Nasal cavity respiratory epithelium epithelial cell of viscerocranial mucosa (primary cell): ENCODE data around the gene GPX2. TPM values are rescaled to one million over a fixed set of nuclear protein-coding genes. Genes with fewer than 3 reads are reported as not detected.

Experiments used
- total RNA-seq: library from RNA; depleted of rRNA; stranded (reverse); fragments of >200 nt; gene quantifications from 2 replicates; pipeline ENCODE4 v1.2.3, GENCODE V29; 2014

GPX2 gene
- total RNA-seq, result 0.71 and 1.0 TPM in 2 replicates

DNA sequence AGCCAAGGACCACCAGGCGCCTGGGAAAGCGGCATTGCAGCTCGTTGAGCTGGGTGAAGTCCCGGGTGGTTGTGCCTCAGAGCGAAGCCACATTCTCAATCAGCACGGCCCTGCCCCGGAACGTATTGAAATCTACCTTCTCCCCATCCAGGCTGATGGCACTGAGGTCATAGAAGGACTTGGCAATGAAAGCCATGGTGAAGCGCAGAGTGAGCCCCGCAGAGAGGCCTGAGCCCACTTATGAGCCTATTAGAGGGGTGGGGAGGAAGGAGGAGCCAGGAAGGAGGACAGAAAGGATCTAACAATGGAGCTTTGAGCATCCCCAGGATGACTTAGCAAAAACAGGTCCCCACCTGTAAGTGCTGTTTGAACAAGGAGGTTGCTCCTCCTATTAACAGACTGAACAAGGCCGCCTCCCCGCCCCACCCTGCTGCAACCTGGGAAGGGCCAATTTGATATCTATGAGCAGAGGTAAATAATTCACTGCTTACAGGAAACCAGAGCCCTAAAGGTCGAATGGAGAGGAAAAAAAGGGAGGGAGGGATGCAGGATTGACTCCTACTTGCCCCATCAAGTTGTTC lies at the start of gene GPX2:
Gene GPX2 (minus strand): TSS at position 215 of the 581 bp plus-strand sequence. CDS start 19 bp downstream, at position 196.

DNA sequence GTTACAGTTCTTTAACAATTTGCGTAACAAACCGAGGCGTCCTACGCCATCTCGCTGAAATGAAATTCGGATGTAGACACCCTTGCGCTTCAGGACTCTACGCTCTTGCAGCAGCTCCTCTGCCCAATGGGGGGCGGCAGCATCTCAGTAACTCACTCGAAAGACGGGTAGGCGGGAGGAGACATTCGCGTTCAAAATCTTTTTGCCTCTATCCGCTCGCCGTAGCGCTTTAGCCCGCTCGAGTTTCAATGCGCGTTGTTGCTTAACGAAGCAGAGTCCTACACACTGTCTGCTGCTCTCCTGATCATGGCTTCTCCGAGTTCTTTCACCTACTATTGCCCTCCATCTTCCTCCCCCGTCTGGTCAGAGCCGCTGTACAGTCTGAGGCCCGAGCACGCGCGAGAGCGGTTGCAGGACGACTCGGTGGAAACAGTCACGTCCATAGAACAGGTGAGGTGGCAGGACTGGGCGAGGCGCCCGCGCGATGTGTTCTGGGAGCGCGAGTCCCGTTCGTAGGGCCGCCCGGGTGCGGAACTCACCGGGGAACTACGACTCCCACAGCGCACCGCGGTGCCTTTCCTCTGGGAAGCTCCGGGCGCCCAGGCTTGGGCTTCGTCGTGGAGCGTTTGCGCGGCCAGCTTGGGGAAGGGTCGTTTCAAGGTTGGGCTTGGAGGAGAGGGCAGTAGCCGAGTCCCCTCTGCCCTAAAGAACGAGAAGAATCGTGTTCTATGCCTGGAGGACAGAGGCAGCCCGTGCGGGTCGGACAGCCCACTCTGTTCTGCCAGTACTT lies 44.3 kb upstream of the GPX2 start, which contains the start of gene FNTB:
Gene FNTB (plus strand): TSS at position 248 of the 790 bp plus-strand sequence. CDS start 59 bp downstream, at position 307.

DNA sequence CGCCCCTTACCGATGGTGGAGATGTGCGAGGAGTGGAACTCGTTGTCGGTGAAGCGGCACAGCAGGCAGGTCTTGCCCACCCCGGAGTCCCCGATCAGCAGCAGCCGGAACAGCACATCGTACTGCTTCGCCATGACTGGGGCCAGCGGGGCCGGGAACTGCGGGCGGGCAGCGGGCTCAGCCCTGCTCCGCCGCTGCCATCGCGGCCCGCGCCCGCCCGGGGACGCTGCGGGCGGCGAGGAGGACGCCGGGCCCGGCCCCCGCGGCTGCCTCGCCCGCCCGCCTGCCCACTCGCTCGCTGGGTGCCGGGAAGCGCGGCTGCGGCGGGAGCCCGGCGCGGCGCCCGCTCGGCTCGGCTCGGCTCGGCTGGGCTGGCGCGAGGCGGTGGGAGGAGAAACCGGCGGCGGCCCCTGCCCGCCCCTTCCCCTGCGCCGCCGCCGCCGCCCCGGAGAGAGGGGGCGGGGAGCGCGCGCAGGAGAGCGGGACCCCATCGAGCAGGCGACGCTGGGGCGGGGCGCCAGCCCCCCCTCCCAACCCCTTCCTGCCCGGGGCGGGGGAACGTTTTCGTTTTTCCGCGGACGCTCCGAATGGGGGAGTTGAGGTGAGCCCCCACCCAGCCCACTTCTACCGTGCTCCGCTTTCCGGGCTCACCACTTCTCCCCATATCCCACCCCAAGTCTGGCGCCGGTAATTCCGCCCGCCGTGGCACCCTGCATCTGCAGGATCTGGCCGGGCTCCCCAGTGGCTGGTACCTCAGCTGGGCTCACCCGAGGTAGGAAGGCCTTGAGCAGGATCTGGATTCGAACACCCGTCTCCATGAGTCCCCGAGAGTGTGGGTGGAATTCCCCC lies 29.6 kb upstream of the GPX2 start, which contains the start of gene RAB15:
Gene RAB15 (minus strand): TSS at position 394 of the 849 bp plus-strand sequence. CDS start 260 bp downstream, at position 134.

DNA sequence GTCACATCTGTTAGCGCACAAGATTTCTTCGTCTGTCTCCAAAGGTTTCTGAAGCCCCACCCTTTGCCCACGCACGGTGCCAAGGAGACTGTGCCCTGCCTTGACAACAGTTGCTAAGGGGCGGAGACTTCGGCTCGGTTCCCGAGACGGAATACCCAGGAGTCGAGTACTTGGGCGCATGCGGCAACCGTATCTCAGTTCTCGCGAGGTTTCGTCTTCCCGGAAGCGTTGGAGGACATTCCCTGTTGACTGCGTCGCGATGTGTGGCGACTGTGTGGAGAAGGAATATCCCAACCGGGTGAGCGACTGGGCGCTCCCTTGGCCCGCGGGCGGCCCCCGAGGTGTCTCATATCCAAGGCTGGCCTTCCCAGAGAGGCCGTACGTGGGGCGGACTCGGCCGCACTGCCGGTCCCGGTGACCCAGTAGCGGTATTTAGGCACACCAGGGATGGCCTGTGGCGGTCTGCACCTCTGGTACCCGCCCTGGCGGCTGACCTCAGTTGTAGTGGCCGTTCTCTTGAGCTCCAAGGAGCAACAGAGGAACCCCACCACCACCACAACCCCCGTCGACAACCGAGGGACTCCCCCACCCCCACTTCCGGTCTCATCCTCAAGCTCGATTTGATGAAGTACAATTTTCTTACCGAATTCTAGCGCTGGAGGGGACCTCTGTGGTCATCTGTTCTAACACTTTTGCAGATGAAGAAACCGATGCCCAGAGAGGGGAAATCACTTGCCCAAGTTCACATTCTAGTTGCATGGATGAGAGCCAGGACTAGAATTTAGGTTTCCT lies 28.1 kb downstream of the GPX2 start, which contains the start of gene CHURC1:
Gene CHURC1 (plus strand): TSS at position 219 of the 792 bp plus-strand sequence. CDS start 41 bp downstream, at position 260.

Other genes starting within 250 kb of the GPX2 start
- 35.5 and 105 TPM in 2 replicates for gene PLEKHG3, start 238.3 kb downstream of the GPX2 start, total RNA-seq
- not detected in 2 replicates for gene SPTB, start 62.8 kb downstream of the GPX2 start, total RNA-seq
- gene CHURC1, start 28.3 kb downstream of the GPX2 start, total RNA-seq, result 21.9 and 30.3 TPM in 2 replicates
- under 0.01 and 0.28 TPM in 2 replicates for gene RAB15, start 29.6 kb upstream of the GPX2 start, total RNA-seq
- 6.5 and 10.4 TPM in 2 replicates for gene FNTB, start 44.1 kb upstream of the GPX2 start, total RNA-seq
- gene MAX, start 159.8 kb upstream of the GPX2 start, total RNA-seq, result 43.7 and 60.3 TPM in 2 replicates